Endothelial cell of umbilical vein (primary cell): ENCODE data around the gene ERLEC1. TPM values are rescaled to one million over a fixed set of nuclear protein-coding genes. Genes with fewer than 3 reads are reported as not detected.
A peak's percentile ranks its signal among the peaks of the same experiment; 100 is the strongest.

Source experiments
- BruUV-seq: library from RNA; stranded (reverse); fragments of 400-500 nt; replicated peaks from 2 replicates; lab custom pipeline; 2021; lab: Mats Ljungman, UMichigan
- CTCF ChIA-PET: fragments of 300-600, 350-600 bp; sonication (Branson Sonifier 250); formaldehyde crosslinking; loops from one replicate; lab custom pipeline; 2021; ENCODE audit warnings: antibody characterized with exemption, inconsistent platforms; lab: Charles Lee
- POLR2A ChIA-PET: fragments of 300-600, 350-600 bp; sonication (Branson Sonifier 250); formaldehyde crosslinking; loops from one replicate; lab custom pipeline; 2021; ENCODE audit warnings: antibody characterized with exemption, inconsistent platforms; lab: Charles Lee
- DNase-seq: peaks from one replicate; pipeline ENCODE4 v3.0.0-alpha.2; 2011; ENCODE audit warnings: low read depth, low spot score
- FAIRE-seq: peaks from 2 replicates; lab custom pipeline; 2011; peaks lifted over from hg19 to GRCh38; lab: Jason Lieb, UNC
- H2AFZ ChIP-seq: 2 replicates; pipeline ENCODE4 v1.6.0; 2012; ENCODE audit warnings: low read depth, low read length, control low read depth, inconsistent platforms
- H3K27ac ChIP-seq: 2 replicates; pipeline ENCODE4 v1.5.1; 2011; ENCODE audit warnings: low read depth, mild to moderate bottlenecking, control low read depth, low read length, moderate library complexity; ENCODE audit not compliant: insufficient read depth
- H3K27me3 ChIP-seq, 2 experiments: 2 replicates each; pipeline versions ENCODE4 v1.6.0 to v1.6.1; 2011; ENCODE audit warnings: low read length in 2 of 2, mixed read lengths in 1 of 2; ENCODE audit not compliant: control insufficient read depth in 2 of 2, insufficient read depth in 2 of 2
- H3K36me3 ChIP-seq, 2 experiments: 2 replicates in 1 of 2; 3 replicates in 1 of 2; pipeline ENCODE4 v1.5.1; 2011; ENCODE audit warnings: low read length in 2 of 2, mild to moderate bottlenecking in 1 of 2, moderate library complexity in 1 of 2; ENCODE audit not compliant: control insufficient read depth in 2 of 2, insufficient read depth in 2 of 2; ENCODE audit errors: extremely low read depth in 1 of 2
- H3K4me1 ChIP-seq: 3 replicates; pipeline ENCODE4 v1.5.1; 2011; ENCODE audit warnings: mild to moderate bottlenecking, low read length; ENCODE audit not compliant: control insufficient read depth, insufficient read depth; ENCODE audit errors: extremely low read depth
- H3K4me2 ChIP-seq: 2 replicates; pipeline ENCODE4 v1.6.1; 2011; ENCODE audit warnings: low read length, control low read depth, mixed read lengths; ENCODE audit not compliant: insufficient read depth
- H3K4me3 ChIP-seq, 3 experiments: fragments of 200-600 bp in 1 of 3; sonication (generic), shearing (Covaris generic) in 1 of 3; replicated peaks in 1 of 3; 2 replicates each; pipeline ENCODE4 v1.5.1; 2011 to 2016; ENCODE audit warnings: control low read depth in 3 of 3, low read length in 3 of 3, mild to moderate bottlenecking in 2 of 3, inconsistent platforms in 1 of 3, low read depth in 1 of 3, moderate library complexity in 1 of 3; ENCODE audit not compliant: insufficient read depth in 1 of 3
- H3K79me2 ChIP-seq: 2 replicates; pipeline ENCODE4 v1.6.0; 2012; ENCODE audit warnings: low read length, inconsistent platforms; ENCODE audit not compliant: control insufficient read depth, insufficient read depth
- H3K9ac ChIP-seq: replicated peaks from 2 replicates; pipeline ENCODE3; 2011; ENCODE audit warnings: low read length, control low read depth; ENCODE audit not compliant: insufficient read depth; ENCODE audit errors: extremely low read depth
- H3K9me1 ChIP-seq: replicated peaks from 3 replicates; pipeline ENCODE4 v1.6.0; 2011; ENCODE audit warnings: mild to moderate bottlenecking, low read length; ENCODE audit not compliant: control insufficient read depth, insufficient read depth; ENCODE audit errors: extremely low read depth
- H3K9me3 ChIP-seq: replicated peaks from 2 replicates; pipeline ENCODE4 v1.5.1; 2012; ENCODE audit warnings: low read length, inconsistent platforms; ENCODE audit not compliant: control insufficient read depth, insufficient read depth
- H4K20me1 ChIP-seq: replicated peaks from 2 replicates; pipeline ENCODE3; 2011; ENCODE audit warnings: mild to moderate bottlenecking, low read length; ENCODE audit not compliant: control insufficient read depth, insufficient read depth; ENCODE audit errors: extremely low read depth
- EZH2 ChIP-seq: IDR thresholded peaks from 2 replicates; pipeline ENCODE4 v1.6.1; 2012; ENCODE audit warnings: borderline replicate concordance, low read depth, mild to moderate bottlenecking, moderate library complexity, low read length, inconsistent platforms; ENCODE audit not compliant: severe bottlenecking
- FOS ChIP-seq: IDR thresholded peaks from 2 replicates; pipeline ENCODE4 v1.6.1; 2011; ENCODE audit warnings: mild to moderate bottlenecking, low read length, moderate library complexity, borderline replicate concordance; ENCODE audit not compliant: insufficient read depth
- GATA2 ChIP-seq: IDR thresholded peaks from 2 replicates; pipeline ENCODE4 v1.7.0; 2011; ENCODE audit warnings: low read depth, mild to moderate bottlenecking, moderate library complexity, mixed read lengths, low read length; ENCODE audit not compliant: insufficient read length, insufficient read depth
- JUN ChIP-seq: IDR thresholded peaks from 2 replicates; pipeline ENCODE4 v1.6.1; 2011; ENCODE audit warnings: borderline replicate concordance, low read depth; ENCODE audit not compliant: insufficient read length, insufficient read depth
- MYC ChIP-seq: IDR thresholded peaks from one replicate; pipeline ENCODE4 v1.6.1; 2011; ENCODE audit warnings: mild to moderate bottlenecking, low read depth, low read length
- POLR2A ChIP-seq: IDR thresholded peaks from 2 replicates; pipeline ENCODE4 v1.6.1; 2012; ENCODE audit warnings: low read depth, mild to moderate bottlenecking, control low read depth, low read length
- POLR2AphosphoS5 ChIP-seq: IDR thresholded peaks from 2 replicates; pipeline ENCODE4 v1.6.1; 2012; ENCODE audit warnings: low read depth, mild to moderate bottlenecking, control low read depth, low read length, moderate library complexity; ENCODE audit not compliant: insufficient read depth
- dilution Hi-C: fragments of 300-500 bp; cut with MboI; formaldehyde crosslinking; loops from one replicate; pipeline ENCODE4 v1.15.0; 2019; ENCODE audit warnings: low sequenced_read_pairs; ENCODE audit not compliant: extremely low pct_ligation_motif_present
- intact Hi-C: fragments of 100-400 bp; cut with micrococcal nuclease; formaldehyde crosslinking; loops from one replicate; pipeline ENCODE4 v1.10.0; 2022
- polyA plus RNA-seq, 4 experiments: library from polyadenylated mRNA; depleted of rRNA in 3 of 4; stranded (reverse) in 3 of 4; unstranded in 1 of 4; fragments of >200 nt; gene quantifications; 2 replicates each; pipeline versions ENCODE4 v1.2.1 to v1.2.3, GENCODE V29; 2011 to 2012; ENCODE audit warnings: missing spikeins in 1 of 4
- total RNA-seq: library from RNA; stranded (reverse); gene quantifications from 2 replicates; pipeline ENCODE4 v1.2.3, GENCODE V29; 2021
- TF ChIP-seq, protein P1 (sequence below): IDR thresholded peaks from 2 replicates; pipeline ENCODE4 v1.6.1; 2011; ENCODE audit not compliant: insufficient read depth, insufficient read length
- TF ChIP-seq, protein P2 (sequence below), 2 donors: IDR thresholded peaks; 1 replicate in 1 of 2; 2 replicates in 1 of 2; pipeline ENCODE4 v1.5.1; 2011; ENCODE audit warnings: low read length in 2 of 2, mild to moderate bottlenecking in 2 of 2, moderate library complexity in 2 of 2, control low read depth in 1 of 2, inconsistent platforms in 1 of 2, low read depth in 1 of 2; ENCODE audit not compliant: insufficient read depth in 1 of 2; ENCODE audit errors: extremely low read depth in 1 of 2

Gene ERLEC1
- total and polyA plus RNA-seq, 2 donors (not counting 3 experiments of a cell fraction or from before 2014, with no cell fraction given) = 23.1 to 37.6 TPM

DNA sequence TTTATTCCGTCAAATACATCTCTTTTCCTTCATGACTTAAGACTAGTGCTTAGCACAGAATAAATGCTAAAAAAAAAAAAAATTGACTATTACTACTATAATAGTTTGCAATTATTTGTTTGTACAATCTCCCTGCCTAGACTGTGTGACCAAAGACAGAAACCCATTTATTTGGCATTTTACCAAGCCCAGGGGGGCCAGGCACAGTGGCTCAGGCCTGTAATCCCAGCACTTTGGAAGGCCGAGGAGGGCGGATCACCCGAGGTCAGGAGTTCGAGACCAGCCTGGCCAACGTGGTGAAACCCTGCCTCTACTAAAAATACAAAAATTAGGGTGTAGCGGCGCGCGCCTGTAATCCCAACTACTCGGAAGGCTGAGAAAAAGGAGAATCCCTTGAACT, 1.5 kb upstream of the ERLEC1 start:
- Histone ChIP-seq H3K79me2 (peaks cover 75% of the 10 kb centered on the region), H3K4me1 (peaks cover 23% of the 10 kb centered on the region), H3K27ac (no peak overlapping the region), H3K36me3 (no peaks in the 10 kb centered on the region), H3K9ac (peak overlapping the region; percentile 91), H3K27me3 (no peaks in the 10 kb centered on the region), H3K9me1 (no peaks in the 10 kb centered on the region), H2AFZ (no peak overlapping the region), H3K4me2 (peak overlapping the region; percentile 91), H3K4me3 (peak overlapping the region in 2 of 3 experiments; percentile 92 to 98), H3K9me3 (no peaks in the 10 kb centered on the region), H4K20me1 (no peaks in the 10 kb centered on the region)
- no peak for DNase-seq
- dilution Hi-C loops = no loop called here
- intact Hi-C loops = no loop called here
- CTCF ChIA-PET = interaction anchor here (2.8 kb wide), 1 partner anchor 17 kb away, joined by 13 read pairs; the partner anchor contains the start of gene CHAC2
- TF ChIP-seq POLR2A (no peak), EZH2 (no peak), FOS (no peak), POLR2AphosphoS5 (no peak), MYC (no peak), GATA2 (no peak), JUN (no peak)
- TF ChIP-seq, protein P1, sequence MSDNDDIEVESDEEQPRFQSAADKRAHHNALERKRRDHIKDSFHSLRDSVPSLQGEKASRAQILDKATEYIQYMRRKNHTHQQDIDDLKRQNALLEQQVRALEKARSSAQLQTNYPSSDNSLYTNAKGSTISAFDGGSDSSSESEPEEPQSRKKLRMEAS = no peak
- TF ChIP-seq, protein P2, sequence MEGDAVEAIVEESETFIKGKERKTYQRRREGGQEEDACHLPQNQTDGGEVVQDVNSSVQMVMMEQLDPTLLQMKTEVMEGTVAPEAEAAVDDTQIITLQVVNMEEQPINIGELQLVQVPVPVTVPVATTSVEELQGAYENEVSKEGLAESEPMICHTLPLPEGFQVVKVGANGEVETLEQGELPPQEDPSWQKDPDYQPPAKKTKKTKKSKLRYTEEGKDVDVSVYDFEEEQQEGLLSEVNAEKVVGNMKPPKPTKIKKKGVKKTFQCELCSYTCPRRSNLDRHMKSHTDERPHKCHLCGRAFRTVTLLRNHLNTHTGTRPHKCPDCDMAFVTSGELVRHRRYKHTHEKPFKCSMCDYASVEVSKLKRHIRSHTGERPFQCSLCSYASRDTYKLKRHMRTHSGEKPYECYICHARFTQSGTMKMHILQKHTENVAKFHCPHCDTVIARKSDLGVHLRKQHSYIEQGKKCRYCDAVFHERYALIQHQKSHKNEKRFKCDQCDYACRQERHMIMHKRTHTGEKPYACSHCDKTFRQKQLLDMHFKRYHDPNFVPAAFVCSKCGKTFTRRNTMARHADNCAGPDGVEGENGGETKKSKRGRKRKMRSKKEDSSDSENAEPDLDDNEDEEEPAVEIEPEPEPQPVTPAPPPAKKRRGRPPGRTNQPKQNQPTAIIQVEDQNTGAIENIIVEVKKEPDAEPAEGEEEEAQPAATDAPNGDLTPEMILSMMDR (IDR thresholded peaks at IDR 0.05; ENCODE audit: extremely low read depth in 1 of 2, insufficient read depth in 1 of 2, low read depth in 1 of 2, low read length in 2 of 2) = no peak
- POLR2A ChIA-PET = interaction anchor here (2.3 kb wide), 1 partner anchor 17 kb away, joined by 8 read pairs; the partner anchor contains the start of gene CHAC2
- no peak for FAIRE-seq
- no TSS peak for BruUV-seq
